ENCODE data around the gene E2F2.
A peak's percentile ranks its signal among the peaks of the same experiment; 100 is the strongest.

Gene E2F2, protein sequence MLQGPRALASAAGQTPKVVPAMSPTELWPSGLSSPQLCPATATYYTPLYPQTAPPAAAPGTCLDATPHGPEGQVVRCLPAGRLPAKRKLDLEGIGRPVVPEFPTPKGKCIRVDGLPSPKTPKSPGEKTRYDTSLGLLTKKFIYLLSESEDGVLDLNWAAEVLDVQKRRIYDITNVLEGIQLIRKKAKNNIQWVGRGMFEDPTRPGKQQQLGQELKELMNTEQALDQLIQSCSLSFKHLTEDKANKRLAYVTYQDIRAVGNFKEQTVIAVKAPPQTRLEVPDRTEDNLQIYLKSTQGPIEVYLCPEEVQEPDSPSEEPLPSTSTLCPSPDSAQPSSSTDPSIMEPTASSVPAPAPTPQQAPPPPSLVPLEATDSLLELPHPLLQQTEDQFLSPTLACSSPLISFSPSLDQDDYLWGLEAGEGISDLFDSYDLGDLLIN

DNA sequence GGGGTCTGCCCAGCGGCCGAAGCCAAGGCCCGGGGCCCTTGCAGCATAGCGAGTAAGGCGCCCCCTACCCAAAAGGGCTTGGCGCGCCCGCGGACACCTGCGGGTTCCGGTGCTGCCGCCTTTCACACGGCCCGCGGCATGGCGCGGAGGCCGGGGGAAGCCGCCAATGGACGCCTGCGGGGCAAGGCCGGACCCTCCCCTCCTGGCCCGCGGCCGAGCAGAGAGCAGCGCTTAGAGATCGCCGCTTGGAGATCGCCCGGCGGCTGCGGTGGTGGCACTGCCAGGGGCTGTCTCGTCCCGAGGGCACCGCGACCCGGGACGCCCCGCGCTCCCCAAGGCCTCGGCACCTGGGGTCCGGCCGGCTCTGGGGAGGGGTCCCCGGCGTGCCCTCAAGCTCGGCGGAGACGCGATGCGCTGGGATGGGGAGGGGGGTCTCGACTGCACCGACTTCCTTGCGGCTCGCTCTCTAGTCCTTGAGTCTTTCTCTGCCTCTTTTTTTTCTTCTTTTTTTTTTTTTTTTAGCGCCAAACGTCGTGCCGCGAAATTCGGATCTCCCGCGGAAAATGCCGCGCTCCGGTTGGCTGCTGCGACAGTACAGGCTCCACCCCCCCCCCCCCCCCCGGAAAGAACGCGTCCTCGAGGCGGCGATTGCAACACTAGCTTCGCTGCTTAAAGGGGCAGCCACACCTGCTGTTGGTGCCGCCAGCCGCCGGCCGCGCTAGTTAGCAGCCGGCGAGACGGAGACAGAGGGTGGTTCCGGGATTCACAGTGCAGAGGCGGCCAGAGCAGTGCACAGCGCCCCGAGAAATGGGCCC lies at the start of gene E2F2:
Gene E2F2 (minus strand): TSS at position 487 of the 815 bp plus-strand sequence. CDS start 440 bp downstream, at position 47.
- peak; percentile 95 for DNase-seq

DNA sequence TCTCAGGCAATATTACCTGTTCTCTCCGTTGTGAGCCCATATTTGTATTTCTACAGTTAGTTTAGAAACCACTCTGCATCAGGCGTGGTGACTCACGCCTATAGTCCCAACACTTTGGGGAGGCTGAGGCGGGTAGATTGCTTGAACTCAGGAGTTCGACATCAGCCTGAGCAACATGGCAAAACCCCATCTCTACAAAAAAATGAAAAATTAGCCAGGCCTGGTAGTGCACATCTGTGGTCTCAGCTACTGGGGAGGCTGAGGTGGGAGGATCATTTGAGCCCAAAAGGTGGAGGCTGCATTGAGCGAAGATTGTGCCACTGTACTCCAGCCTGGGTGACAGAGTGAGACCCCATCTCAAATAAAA lies 47.9 kb upstream of the E2F2 start:
- no peak for DNase-seq

DNA sequence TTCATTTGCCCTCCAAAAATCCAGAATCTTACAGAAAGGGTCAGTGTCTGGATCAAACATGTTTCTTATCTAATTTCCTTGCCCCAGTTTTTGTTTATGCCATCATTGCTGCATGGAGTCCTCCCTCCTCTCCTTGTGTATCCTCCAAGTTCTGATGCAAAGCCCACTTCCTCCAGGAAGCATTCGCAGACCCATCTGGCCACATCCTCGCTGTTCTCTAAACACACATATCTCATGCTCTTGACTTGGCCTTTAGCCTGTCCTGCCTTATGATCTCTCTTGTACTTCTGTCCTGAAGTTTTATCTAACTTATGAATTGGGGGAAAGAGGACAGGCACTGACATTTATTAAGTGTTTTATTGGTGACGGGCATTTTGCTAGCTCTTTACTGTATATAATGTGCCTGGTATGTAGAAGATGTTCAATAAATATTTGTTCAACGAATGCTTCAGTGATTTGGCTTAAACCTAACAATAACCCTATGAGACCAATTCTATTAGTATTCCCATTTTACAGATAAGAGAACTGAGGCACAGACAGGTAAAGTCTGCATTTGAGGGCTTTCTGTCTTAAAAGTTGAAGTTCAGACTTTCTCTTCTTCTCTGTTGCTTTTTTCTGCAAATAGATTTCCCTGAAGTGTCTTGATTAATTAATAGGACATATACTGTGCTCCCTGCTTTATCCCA lies 47.4 kb upstream of the E2F2 start:
- no peak for DNase-seq

DNA sequence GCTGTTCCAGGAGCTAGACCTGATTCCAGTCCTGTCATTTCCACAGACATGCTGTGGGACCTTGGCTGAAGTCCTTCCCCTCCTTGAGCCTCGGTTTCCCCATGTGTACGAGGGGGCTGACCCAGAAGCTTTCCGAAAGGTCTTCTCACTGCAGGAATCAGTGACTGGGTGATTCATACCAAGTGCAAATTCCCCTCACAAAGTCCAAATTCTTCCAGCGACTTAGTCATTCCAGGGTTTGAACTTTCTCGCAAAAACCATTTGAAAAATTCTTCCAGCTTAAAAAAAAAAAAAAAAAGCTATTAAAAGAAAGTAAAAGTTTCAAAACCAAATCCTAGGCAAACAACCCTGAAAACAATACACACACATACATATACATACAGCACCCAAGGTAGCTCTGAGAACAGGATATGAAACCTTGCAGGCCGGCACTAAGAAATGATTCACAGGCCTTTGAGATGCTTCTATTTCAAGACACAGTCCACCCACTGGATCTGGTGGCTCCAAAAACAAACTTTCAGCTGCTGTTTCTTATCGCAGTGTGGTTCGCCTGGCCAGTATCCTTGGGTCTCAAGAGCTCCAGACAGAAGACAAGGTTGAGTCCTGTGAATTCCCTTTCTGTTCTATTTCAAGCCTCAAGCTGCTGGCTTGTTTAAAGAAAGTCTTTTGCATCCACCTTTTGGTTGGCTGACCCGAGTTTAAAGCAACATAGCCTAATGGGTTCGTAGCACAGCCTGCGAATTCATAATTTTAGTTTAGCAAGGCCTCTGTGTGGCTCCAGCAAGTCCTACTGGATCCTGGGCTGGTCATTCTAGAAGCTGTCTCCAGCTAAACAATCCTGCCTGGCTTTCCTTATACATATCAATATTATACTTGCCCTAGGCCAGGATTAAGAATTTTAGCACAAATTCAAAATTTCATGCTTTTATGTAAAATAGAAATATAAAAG lies 46.3 kb upstream of the E2F2 start:
- DNase-seq = peak; percentile 89

DNA sequence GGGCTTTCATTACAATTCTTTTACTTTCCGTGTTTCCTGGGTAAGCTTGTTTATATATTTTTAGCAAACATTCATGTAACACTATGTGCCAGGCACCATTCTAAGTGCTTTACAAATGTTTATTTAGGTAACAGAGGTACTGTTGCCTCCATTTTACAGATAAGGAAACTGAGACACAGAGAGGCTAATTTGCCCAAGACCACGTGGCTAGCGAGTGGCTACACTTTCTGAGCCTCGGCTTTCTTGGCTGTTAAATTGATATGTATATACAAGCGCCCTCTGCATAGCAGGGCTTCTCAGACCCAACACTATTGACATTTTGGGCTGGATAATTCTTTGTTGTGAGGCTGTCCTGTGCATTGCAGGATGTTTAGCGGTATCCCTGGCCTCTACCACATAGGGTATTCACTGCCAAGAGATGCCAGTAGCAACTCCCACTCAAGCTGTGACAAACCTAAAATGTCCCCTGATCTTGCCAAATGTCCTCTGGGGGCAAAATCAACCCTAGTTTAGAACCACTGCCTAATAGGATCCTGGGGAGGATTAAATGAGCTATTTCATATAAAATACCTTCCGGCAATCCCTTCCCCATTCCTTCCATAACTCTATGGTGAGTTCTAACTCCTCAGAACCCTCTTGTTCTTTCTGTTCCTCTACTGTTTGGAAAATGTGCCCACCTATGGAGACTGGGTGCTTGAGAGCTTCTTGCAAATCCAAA lies 45.5 kb upstream of the E2F2 start:
- no peak for DNase-seq

DNA sequence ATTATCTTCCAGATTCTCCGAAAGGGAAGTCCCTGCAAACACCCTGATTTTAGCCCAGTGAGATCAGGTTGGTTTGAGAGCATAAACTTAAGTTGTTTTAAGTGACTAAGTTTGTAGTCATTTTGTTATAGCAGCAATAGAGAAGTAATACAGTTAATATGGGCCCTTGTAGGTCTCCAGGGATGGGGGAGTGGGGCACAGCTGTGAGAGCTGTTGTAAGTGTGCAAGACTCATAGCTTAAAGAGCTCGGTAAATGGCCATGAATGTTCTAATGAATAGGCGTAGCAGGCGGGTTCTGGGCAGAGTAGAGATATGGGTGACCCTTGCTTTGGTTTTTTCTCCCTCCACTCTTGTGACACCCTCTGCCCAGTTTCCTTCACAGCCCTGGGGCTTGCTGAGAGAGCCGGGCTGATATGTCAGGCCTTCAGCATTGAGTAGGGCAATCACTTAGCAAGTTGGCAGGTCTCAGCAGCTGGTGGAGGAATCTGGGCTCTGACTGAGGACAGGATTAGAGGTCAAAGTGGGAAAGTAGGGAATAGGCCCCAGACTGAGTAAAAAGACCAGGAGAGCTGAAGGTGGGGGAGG lies 44.3 kb upstream of the E2F2 start:
- DNase-seq = no peak

DNA sequence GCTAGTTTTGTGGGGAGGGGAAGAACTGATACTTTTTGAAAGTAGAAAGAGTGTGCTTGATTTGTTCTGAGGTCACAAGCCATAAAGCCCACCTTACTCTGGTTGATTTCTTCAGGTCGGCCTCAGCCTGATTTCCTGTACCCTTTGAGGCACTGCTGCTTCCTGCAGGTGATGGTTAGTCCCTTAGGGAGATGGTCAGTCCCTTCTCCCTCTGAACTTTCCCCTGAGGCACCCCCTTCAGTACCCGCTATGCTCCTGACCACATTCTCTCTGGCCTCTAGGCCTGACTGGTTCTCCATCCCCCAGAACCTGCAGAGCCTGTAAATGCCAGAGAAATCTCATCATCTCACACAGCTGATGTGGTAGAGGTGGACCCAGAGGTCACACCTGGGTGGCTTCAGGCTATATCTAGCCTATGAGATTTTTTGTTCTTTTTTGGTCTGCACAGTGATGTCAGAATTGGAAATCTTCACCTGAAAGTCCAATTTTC lies 43.3 kb upstream of the E2F2 start:
- DNase-seq = no peak

DNA sequence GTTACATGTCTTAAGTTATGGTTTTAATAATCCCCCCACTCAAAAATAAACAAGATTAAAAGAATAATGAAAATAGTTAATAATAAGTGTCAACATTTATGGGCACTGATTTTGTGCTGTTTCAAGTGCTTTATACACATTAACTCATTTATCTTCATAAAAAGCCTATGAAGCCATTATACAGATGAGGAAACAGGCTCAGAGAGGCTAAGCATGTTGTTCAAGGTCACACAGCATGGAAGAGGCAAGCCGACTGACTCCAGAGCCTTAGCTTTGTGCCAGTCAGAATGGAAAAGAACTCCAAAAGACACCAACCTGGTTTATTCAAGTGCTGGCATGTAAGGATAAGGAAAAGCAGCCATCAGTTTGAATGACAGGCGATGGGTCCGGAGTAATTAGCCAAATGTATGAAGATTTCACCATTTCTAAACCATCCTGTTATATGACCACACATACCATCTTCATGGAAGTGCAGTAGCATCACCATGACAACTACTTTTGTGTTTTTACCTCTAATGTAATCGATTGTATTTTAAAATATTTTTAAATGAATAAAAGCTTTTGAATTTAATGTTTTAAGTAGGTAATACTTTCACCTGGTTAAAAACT lies 42.6 kb upstream of the E2F2 start:
- no peak for DNase-seq

DNA sequence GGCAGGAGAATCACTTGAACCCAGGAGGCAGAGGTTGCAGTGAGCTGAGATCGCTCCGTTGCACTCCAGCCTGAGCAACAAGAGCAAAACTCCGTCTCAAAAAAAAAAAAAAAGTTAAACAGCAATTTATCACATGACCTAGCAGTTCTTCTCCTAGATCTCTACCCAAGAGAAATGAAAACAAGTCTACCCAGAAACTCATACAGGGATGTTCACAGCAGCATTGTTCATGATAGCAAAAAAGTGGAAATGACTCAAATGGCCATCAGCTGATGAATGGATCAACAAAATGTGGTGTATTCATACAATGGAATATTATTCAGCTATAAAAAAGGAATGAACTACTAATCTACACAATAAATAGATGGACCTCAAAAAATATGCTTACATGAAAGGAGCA lies 40.4 kb upstream of the E2F2 start:
- DNase-seq = no peak

DNA sequence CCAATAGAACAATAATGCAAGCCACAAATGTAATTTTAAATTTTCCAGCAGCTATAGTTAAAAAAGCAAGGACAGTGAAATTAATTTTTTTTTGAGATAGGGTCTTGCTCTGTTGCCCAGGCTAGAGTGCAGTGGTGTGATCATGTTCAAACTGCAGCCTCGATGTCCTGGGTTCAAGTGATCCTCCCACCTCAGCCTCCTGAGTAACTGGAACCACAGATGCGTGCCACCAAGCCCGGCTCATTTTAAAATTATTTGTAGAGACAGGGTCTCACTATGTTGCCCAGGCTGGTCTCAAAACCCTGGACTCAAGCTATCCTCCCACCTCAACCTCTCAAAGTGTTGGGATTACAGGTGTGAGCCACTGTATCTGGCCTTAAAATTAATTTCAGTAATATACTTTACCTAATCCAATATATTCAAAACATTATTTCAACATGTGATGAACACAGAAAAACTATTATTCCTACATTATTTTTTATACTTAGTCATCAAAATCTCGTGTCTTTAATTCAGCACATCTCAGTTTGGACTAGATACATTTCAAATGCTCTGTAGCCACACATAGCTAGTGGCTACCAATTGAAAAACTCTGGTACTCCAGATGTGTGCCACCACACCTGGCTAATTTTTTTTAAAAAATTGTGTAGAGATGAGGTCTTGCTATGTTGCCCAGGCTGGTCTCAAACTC lies 39.1 kb upstream of the E2F2 start:
- DNase-seq = no peak

DNA sequence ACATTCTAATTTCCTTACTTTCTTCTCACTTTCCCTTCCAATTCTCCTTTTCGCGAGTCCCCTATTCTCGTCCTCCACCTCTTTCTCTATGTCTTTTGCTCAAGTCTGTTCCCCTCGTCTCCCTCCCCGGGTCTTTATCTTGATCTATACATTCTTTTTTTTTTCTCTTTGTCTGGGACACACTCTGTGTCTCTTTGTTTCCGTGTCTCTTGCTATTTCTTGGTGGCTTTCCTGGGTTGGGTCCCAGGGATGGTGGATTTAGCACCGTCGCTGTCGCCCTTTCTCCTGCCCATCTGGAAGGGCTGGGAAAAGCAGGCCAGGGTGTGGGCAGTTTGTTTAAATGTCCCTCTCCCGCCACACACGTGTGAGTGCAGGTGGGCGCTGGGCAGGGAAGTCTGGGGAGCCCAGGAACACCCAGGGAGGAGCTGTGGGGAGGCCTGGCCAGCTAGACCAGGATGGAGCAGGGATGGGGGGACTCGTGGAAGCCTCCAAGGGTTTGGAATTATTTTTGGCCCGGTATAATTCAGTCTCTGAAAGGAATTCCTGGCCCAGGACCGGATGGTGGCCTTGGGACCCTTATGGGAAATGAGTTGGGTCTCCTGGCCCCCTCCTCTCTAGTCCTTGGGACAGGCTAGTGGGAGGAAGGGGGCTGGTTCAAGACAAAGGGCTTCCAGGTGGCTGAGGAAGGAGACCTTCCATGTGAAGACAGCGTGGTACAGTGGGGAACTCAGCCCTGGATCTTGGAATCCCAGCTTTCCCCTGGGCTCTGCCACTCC lies 37.8 kb upstream of the E2F2 start:
- DNase-seq = no peak

DNA sequence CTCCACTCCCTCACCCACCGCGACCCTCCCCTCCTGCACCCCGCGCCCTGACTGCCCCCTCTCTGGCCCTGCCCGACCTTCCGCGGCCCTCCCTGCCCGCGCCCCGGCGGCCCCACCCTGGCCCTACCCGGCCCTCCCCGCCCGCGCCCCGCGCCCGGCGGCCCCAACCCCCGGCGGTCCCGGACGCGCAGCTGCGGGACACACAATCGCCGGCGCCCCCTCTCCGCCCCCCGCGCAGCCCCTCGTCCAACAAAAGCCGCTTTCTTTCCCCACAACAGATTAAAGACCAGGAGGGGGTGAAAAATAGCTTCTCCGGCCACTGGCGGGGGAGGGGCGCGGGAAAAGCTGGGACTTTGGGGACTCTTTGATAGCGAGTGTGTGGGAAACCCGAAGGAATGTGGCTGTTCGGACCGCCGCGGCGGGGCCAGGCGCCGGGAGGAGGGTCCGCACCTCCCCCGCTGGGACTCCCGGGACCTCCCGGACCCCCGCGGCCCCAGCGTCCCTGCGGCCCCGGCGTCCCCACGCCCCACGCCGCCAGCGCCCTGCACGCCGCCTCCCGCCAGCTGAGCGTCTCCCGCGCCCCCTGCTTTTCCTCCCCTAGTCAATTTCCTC lies 37.1 kb upstream of the E2F2 start:
- DNase-seq = no peak

DNA sequence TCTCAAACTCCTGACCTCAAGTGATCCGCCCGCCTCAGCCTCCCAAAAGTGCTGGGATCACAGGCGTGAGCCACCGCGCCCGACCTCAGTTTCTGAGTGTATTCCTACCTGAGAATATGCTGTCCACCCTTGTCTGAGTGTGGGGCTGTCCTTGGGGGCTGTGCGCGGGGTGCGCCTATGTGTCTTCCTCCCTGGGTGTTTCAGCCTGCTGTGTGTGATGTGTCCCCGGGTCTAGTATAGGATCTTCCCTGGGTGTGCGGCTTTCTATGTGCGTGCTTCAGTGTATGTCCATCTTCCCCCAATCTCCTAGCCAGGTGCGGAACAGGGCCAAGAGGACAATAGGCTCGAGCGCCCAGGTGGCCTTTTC lies 36.6 kb upstream of the E2F2 start:
- no peak for DNase-seq

DNA sequence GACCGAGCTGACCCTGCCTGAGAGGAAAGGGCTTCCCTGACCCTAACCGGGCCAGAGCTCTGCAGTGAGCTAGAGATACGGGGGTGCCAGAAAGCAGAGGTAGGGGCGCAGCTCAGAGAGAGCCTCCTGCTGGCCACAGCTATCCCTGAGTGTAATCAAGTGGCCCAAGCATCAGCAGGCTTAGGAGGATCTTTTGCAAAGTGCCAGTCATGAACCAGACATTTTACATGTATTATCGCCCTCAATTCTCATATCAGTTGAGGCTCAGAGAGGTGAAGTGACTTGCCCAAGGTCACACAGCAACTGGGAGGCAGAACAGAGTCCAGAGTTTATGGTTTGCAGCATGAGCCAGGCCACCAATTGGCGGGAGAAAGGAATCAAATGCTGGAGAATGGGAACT lies 35.3 kb upstream of the E2F2 start:
- no peak for DNase-seq

DNA sequence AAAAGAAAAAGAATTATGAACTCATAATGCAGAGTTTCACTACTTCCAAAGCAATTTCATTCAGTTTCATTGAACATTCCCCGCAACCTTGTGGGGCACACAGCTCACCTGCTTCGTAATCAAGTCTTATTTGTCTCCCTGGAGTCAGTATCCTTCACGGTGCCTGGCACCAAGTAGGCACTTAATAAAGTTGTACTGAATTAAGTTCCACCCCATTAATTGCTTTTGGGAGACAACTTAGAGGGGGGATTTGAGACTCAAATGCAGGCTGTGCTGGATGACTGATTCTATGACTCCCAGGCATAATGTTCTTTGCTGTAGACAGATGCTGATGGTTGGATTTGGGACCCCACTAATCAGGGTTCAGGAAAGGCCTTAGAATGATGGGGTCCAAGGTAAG lies 34.7 kb upstream of the E2F2 start:
- no peak for DNase-seq

DNA sequence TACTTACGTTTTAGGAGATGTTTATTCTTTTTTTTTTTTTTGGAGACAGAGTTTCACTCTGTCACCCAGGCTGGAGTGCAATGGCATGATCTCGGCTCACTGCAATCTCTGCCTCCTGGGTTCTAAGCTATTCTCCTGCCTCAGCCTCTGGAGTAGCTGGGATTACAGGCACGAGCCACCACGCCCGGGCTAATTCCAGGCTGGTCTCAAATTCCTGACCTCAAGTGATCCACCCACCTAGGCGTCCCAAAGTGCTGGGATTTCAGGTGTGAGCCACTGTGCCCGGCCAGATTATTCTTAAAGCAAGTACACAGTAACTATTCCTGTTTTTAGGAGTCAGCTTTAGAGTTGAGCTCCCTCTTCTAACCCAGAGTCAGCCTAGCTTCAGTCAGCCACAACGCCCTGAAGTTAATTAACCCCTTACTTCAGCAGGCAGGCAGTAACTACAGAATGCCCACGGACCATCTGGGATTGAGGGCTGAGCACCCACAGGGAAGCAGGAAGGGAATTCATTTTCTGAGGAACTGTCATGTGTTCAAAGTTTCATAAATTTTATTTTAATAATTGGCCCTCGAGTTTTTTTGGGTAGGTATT lies 33.6 kb upstream of the E2F2 start:
- no peak for DNase-seq

DNA sequence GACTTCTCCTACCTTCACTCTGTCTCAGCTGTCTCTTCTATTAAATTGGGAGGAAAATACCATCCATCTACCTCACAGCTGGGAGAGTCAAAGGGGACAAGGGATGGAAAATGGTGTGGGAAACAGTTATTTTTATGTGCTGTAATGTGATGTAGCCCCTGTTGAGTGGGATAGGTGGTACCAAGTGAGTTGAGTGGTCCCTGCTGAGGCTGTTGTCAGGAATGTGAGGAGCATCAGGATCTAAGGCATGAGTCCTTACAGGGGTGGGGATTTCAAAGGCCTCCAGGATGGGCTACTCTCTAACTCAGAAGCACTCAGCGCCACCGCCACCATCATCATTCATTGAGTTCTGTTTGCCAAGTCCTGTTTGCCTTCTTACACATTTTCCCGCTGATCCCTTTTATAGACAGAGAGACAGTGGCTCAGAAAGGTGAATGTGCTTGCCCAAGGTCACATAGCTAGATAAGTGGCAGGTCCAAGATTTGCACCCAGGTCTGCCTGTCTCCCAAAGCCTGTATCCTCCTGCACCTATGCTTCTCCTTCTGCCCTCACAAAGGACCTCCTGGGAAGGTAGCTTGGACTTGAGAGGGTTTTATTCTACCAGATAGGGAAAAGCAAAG lies 32.8 kb upstream of the E2F2 start:
- no peak for DNase-seq

DNA sequence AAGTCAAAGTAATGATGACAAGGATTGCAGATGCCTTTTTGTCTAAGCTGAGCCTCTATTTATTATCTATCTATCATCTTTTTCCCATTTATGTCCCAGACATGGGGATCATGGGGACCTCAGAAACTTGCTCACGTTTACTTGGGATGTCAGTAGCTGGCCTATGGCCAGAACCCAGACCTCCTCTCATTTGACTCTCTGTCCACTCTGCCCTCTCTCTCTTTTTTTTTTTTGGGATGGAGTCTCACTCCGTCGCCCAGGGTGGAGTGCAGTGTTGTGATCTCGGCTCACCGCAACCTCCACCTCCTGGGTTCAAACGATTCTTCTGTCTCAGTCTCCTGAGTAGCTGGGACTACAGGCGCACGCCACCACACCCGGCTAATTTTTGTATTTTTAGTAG lies 32.0 kb upstream of the E2F2 start:
- DNase-seq = no peak
